ENCODE measurements around the gene HOXC4. TPM values are rescaled to one million over a fixed set of nuclear protein-coding genes. Genes with fewer than 3 reads are reported as not detected.

HOXC4 gene
- polyA plus RNA-seq, 2 of the 4 experiments (the other 2 are of a cell fraction) = 1.3 to 4.0 TPM

DNA sequence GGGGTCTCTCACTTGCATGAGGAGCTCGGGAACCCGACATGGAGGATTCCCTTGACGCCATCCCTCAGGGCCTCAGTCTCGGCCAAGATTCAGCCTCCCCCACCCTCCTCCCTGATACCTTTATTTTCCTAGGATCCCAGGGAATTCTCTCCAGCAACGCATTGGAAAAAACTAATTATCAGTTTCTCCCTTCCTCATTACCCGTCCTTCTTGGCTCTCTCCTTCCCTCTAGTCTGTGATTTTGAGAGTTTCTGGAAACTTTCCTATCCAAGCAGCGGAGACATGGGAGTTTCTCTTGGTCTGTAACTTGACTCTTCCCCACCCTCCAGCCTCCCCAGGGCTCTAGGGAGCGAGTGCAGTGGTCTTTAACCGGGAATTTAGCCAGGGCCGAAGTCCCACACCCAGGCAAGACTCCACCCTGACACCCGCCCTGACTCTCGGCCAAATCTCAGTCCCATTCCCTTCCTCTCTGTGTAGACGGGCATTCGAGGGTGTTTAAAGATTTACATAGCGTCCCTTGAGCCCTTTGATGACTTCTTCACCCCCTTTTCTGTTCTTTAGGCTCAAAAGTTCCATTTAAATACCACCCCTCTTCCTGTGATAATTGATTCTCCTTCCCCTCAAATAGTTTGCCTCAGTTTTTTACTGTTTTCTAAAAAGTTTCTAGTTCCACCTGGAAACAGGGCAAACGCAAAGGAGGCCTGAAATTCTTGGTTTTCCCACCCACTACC lies 14.1 kb upstream of the HOXC4 start:
- ChIA-PET CTCF (interaction anchor here (1.1 to 27.9 kb wide), 6 partner anchors 11 to 176 kb away, joined by 3 to 476 read pairs (median 4); partner anchors contain the start of gene SMUG1), POLR2A (no interaction called here)
- TF ChIP-seq POLR2AphosphoS2 (conservative IDR thresholded peaks at IDR 0.05; ENCODE audit: low read length) (no peak), EP300 (IDR thresholded peaks at IDR 0.05) (no peak), TFCP2L1 (CRISPR knock-in tag; IDR thresholded peaks at IDR 0.05) (no peak), FOXS1 (CRISPR knock-in tag; IDR thresholded peaks at IDR 0.05) (no peak), ESRRA (IDR thresholded peaks at IDR 0.05; ENCODE audit: borderline replicate concordance, low read length) (no peak), ZC3H11A (IDR thresholded peaks at IDR 0.05) (no peak), KDM1A (IDR thresholded peaks at IDR 0.05; ENCODE audit: low read depth) (no peak), RARB (CRISPR knock-in tag; IDR thresholded peaks at IDR 0.05) (no peak), ZNF302 (CRISPR knock-in tag; IDR thresholded peaks at IDR 0.05) (no peak), POLR2A (IDR thresholded peaks at IDR 0.05; ENCODE audit: low read length) (no peak), EHMT2 (IDR thresholded peaks at IDR 0.05; ENCODE audit: low read depth) (no peak), NFE2L2 (conservative IDR thresholded peaks at IDR 0.05; ENCODE audit: low read length) (no peak), NPAS2 (CRISPR knock-in tag; IDR thresholded peaks at IDR 0.05; ENCODE audit: borderline replicate concordance) (no peak), MAFK (IDR thresholded peaks at IDR 0.05; ENCODE audit: partially characterized antibody) (no peak)
- TF ChIP-seq, protein P1, sequence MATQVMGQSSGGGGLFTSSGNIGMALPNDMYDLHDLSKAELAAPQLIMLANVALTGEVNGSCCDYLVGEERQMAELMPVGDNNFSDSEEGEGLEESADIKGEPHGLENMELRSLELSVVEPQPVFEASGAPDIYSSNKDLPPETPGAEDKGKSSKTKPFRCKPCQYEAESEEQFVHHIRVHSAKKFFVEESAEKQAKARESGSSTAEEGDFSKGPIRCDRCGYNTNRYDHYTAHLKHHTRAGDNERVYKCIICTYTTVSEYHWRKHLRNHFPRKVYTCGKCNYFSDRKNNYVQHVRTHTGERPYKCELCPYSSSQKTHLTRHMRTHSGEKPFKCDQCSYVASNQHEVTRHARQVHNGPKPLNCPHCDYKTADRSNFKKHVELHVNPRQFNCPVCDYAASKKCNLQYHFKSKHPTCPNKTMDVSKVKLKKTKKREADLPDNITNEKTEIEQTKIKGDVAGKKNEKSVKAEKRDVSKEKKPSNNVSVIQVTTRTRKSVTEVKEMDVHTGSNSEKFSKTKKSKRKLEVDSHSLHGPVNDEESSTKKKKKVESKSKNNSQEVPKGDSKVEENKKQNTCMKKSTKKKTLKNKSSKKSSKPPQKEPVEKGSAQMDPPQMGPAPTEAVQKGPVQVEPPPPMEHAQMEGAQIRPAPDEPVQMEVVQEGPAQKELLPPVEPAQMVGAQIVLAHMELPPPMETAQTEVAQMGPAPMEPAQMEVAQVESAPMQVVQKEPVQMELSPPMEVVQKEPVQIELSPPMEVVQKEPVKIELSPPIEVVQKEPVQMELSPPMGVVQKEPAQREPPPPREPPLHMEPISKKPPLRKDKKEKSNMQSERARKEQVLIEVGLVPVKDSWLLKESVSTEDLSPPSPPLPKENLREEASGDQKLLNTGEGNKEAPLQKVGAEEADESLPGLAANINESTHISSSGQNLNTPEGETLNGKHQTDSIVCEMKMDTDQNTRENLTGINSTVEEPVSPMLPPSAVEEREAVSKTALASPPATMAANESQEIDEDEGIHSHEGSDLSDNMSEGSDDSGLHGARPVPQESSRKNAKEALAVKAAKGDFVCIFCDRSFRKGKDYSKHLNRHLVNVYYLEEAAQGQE (IDR thresholded peaks at IDR 0.05) = no peak
- TF ChIP-seq, protein P2, sequence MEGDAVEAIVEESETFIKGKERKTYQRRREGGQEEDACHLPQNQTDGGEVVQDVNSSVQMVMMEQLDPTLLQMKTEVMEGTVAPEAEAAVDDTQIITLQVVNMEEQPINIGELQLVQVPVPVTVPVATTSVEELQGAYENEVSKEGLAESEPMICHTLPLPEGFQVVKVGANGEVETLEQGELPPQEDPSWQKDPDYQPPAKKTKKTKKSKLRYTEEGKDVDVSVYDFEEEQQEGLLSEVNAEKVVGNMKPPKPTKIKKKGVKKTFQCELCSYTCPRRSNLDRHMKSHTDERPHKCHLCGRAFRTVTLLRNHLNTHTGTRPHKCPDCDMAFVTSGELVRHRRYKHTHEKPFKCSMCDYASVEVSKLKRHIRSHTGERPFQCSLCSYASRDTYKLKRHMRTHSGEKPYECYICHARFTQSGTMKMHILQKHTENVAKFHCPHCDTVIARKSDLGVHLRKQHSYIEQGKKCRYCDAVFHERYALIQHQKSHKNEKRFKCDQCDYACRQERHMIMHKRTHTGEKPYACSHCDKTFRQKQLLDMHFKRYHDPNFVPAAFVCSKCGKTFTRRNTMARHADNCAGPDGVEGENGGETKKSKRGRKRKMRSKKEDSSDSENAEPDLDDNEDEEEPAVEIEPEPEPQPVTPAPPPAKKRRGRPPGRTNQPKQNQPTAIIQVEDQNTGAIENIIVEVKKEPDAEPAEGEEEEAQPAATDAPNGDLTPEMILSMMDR (IDR thresholded peaks at IDR 0.05) = no peak
- TF ChIP-seq, protein P3, sequence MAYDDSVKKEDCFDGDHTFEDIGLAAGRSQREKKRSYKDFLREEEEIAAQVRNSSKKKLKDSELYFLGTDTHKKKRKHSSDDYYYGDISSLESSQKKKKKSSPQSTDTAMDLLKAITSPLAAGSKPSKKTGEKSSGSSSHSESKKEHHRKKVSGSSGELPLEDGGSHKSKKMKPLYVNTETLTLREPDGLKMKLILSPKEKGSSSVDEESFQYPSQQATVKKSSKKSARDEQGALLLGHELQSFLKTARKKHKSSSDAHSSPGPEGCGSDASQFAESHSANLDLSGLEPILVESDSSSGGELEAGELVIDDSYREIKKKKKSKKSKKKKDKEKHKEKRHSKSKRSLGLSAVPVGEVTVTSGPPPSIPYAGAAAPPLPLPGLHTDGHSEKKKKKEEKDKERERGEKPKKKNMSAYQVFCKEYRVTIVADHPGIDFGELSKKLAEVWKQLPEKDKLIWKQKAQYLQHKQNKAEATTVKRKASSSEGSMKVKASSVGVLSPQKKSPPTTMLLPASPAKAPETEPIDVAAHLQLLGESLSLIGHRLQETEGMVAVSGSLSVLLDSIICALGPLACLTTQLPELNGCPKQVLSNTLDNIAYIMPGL (CRISPR knock-in tag; IDR thresholded peaks at IDR 0.05; ENCODE audit: borderline replicate concordance) = no peak
- TF ChIP-seq, protein P4, sequence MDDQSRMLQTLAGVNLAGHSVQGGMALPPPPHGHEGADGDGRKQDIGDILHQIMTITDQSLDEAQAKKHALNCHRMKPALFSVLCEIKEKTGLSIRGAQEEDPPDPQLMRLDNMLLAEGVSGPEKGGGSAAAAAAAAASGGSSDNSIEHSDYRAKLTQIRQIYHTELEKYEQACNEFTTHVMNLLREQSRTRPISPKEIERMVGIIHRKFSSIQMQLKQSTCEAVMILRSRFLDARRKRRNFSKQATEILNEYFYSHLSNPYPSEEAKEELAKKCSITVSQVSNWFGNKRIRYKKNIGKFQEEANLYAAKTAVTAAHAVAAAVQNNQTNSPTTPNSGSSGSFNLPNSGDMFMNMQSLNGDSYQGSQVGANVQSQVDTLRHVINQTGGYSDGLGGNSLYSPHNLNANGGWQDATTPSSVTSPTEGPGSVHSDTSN (IDR thresholded peaks at IDR 0.05) = no peak
- TF ChIP-seq, protein P5, sequence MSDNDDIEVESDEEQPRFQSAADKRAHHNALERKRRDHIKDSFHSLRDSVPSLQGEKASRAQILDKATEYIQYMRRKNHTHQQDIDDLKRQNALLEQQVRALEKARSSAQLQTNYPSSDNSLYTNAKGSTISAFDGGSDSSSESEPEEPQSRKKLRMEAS (IDR thresholded peaks at IDR 0.05) = no peak
- TF ChIP-seq, protein P6, sequence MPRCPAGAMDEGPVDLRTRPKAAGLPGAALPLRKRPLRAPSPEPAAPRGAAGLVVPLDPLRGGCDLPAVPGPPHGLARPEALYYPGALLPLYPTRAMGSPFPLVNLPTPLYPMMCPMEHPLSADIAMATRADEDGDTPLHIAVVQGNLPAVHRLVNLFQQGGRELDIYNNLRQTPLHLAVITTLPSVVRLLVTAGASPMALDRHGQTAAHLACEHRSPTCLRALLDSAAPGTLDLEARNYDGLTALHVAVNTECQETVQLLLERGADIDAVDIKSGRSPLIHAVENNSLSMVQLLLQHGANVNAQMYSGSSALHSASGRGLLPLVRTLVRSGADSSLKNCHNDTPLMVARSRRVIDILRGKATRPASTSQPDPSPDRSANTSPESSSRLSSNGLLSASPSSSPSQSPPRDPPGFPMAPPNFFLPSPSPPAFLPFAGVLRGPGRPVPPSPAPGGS (IDR thresholded peaks at IDR 0.05) = no peak
- Histone ChIP-seq H3K4me3 (no peak overlapping the region), H3K27ac (no peak overlapping the region), H3K4me1 (peaks cover 7% of the 10 kb centered on the region; the same call in 1 of the 3 replicates), H3K9me3 (no peaks in the 10 kb centered on the region), H3K4me2 (no peak overlapping the region)
- DNase-seq (ENCODE audit: low read depth in 1 of 2, low spot score in 1 of 2) = no peak
- 81% methylated on average over 16 of the region's 16 CpGs for WGBS (ENCODE audit: missing lambda C conversion rate)
- no peak for ATAC-seq
- no peak for FAIRE-seq

Data from A549 (cell line).